OCI-LY3 (cell line): ENCODE data around the gene ARIH1.
"Not testable (repeated sequence)": the region's sequence is repeated elsewhere in the genome, so short reads cannot be mapped to it uniquely, and the experiment has no call there.

Experiments
- H2AFZ ChIP-seq: fragments of 200-600, 300-600 bp; shearing (Covaris generic); 2 replicates; pipeline ENCODE4 v1.6.0; 2014; ENCODE audit warnings: antibody characterized with exemption, low read depth, low read length
- H3K27ac ChIP-seq: fragments of 200-600, 300-600 bp; sonication (generic); 2 replicates; pipeline ENCODE4 v1.5.1; 2014; ENCODE audit warnings: mild to moderate bottlenecking, low read length, moderate library complexity, mixed read lengths
- H3K27me3 ChIP-seq: fragments of 200-600, 300-600 bp; sonication (generic); 2 replicates; pipeline ENCODE4 v1.6.1; 2014; ENCODE audit warnings: low read depth, low read length, mixed read lengths
- H3K36me3 ChIP-seq: fragments of 200-600, 300-600 bp; sonication (generic); replicated peaks from 2 replicates; pipeline ENCODE3; 2014; ENCODE audit warnings: low read depth, low read length, mixed read lengths
- H3K4me1 ChIP-seq: fragments of 300-600, 200-600 bp; sonication (generic); 2 replicates; pipeline ENCODE4 v1.6.1; 2014; ENCODE audit warnings: low read length, mixed read lengths
- H3K4me2 ChIP-seq: fragments of 200-600, 300-600 bp; sonication (generic); 2 replicates; pipeline ENCODE4 v1.6.1; 2014; ENCODE audit warnings: low read length, mixed read lengths
- H3K4me3 ChIP-seq: fragments of 300-600, 200-600 bp; sonication (generic); 2 replicates; pipeline ENCODE4 v1.5.1; 2014; ENCODE audit warnings: antibody characterized with exemption, mild to moderate bottlenecking, low read length, moderate library complexity
- H3K79me2 ChIP-seq: fragments of 300-600, 200-600 bp; shearing (Covaris generic); 2 replicates; pipeline ENCODE4 v1.6.1; 2014; ENCODE audit warnings: mild to moderate bottlenecking, low read length, mixed read lengths
- H3K9ac ChIP-seq: fragments of 300-600, 200-600 bp; shearing (Covaris generic); 2 replicates; pipeline ENCODE4 v1.6.0; 2014; ENCODE audit warnings: mild to moderate bottlenecking, low read length, moderate library complexity
- H3K9me3 ChIP-seq: fragments of 200-600, 300-600 bp; shearing (Covaris generic); 2 replicates; pipeline ENCODE4 v1.6.1; 2014; ENCODE audit warnings: low read length, mixed read lengths; ENCODE audit not compliant: insufficient read depth
- H4K20me1 ChIP-seq: fragments of 200-600, 300-600 bp; sonication (generic); 2 replicates; pipeline ENCODE4 v1.6.1; 2016; ENCODE audit warnings: low read length, mixed read lengths; ENCODE audit not compliant: insufficient read depth
- CTCF ChIP-seq: fragments of 200-600, 300-600 bp; sonication (generic); IDR thresholded peaks from 2 replicates; pipeline ENCODE4 v1.5.1; 2014; ENCODE audit warnings: antibody characterized with exemption, low read length, low read depth
- EZH2phosphoT487 ChIP-seq: fragments of 200-600 bp; shearing (Covaris generic); IDR thresholded peaks from 2 replicates; pipeline ENCODE4 v1.6.1; 2018; ENCODE audit warnings: antibody characterized with exemption, mixed run types, low read depth

The ARIH1 gene

GRCh38 chr15:72592676-72593075 is 118.5 kb downstream of the ARIH1 start:
- no peaks in the 10 kb centered on the region for H3K79me2 ChIP-seq
- H4K20me1 ChIP-seq: no peaks in the 10 kb centered on the region
- no peak overlapping the region for H3K9ac ChIP-seq
- no peak overlapping the region for H2AFZ ChIP-seq
- H3K36me3 ChIP-seq: peaks cover 4% of the 10 kb centered on the region
- no peak for TF ChIP-seq EZH2phosphoT487
- no peak for TF ChIP-seq CTCF
- no peaks in the 10 kb centered on the region for H3K27me3 ChIP-seq
- H3K9me3 ChIP-seq: no peaks in the 10 kb centered on the region
- H3K4me2 ChIP-seq: no peak overlapping the region
- no peaks in the 10 kb centered on the region for H3K4me1 ChIP-seq
- H3K4me3 ChIP-seq: no peak overlapping the region
- no peak overlapping the region for H3K27ac ChIP-seq

GRCh38 chr15:72593838-72594237 is 119.7 kb downstream of the ARIH1 start:
- Histone ChIP-seq H3K9me3 (no peaks in the 10 kb centered on the region), H3K9ac (no peak overlapping the region), H3K4me1 (no peaks in the 10 kb centered on the region), H3K27ac (no peak overlapping the region), H3K79me2 (no peaks in the 10 kb centered on the region), H3K36me3 (no peaks in the 10 kb centered on the region), H4K20me1 (no peaks in the 10 kb centered on the region), H2AFZ (no peak overlapping the region), H3K27me3 (no peaks in the 10 kb centered on the region), H3K4me2 (no peak overlapping the region), H3K4me3 (no peak overlapping the region)
- TF ChIP-seq CTCF (no peak), EZH2phosphoT487 (no peak)

GRCh38 chr15:72599855-72600464 is 125.8 kb downstream of the ARIH1 start:
- TF ChIP-seq CTCF (peak; percentile 83), EZH2phosphoT487 (no peak)
- Histone ChIP-seq H3K4me3 (no peak overlapping the region), H3K9ac (no peak overlapping the region), H3K36me3 (no peaks in the 10 kb centered on the region), H3K27me3 (no peaks in the 10 kb centered on the region), H3K27ac (no peak overlapping the region), H3K9me3 (no peaks in the 10 kb centered on the region), H3K4me1 (no peaks in the 10 kb centered on the region), H3K79me2 (no peaks in the 10 kb centered on the region), H4K20me1 (no peaks in the 10 kb centered on the region), H3K4me2 (no peak overlapping the region), H2AFZ (no peak overlapping the region)

GRCh38 chr15:72604794-72605193 is 130.7 kb downstream of the ARIH1 start:
- H3K27ac ChIP-seq: no peak overlapping the region
- no peak overlapping the region for H3K4me2 ChIP-seq
- no peaks in the 10 kb centered on the region for H3K9me3 ChIP-seq
- H4K20me1 ChIP-seq: no peaks in the 10 kb centered on the region
- H3K9ac ChIP-seq: no peak overlapping the region
- no peaks in the 10 kb centered on the region for H3K36me3 ChIP-seq
- H3K27me3 ChIP-seq: no peaks in the 10 kb centered on the region
- no peak overlapping the region for H2AFZ ChIP-seq
- TF ChIP-seq EZH2phosphoT487 (no peak), CTCF (no peak)
- H3K4me1 ChIP-seq: no peaks in the 10 kb centered on the region
- H3K4me3 ChIP-seq: no peak overlapping the region
- H3K79me2 ChIP-seq: no peaks in the 10 kb centered on the region

- not testable (repeated sequence) for H3K36me3 ChIP-seq, H3K4me1 ChIP-seq, H4K20me1 ChIP-seq, H3K27ac ChIP-seq, H3K4me3 ChIP-seq, H3K9ac ChIP-seq, H3K9me3 ChIP-seq, H3K27me3 ChIP-seq, H2AFZ ChIP-seq, H3K4me2 ChIP-seq, H3K79me2 ChIP-seq
These were observed 134.0 kb downstream of the ARIH1 start for GRCh38 chr15:72608084-72608483.
